HepG2 (cell line): Measurements from ENCODE around the gene BBS1. TPM values are rescaled to one million over a fixed set of nuclear protein-coding genes. Genes with fewer than 3 reads are reported as not detected.

Experiments
- ATAC-seq: fragments of 200-7000 bp; cut with Tn5 transposase; 3 replicates; pipeline ENCODE4 v1.9.1; 2020; ENCODE audit warnings: mild to moderate bottlenecking, moderate library complexity
- BruUV-seq: library from RNA; stranded (reverse); fragments of 400-500 nt; replicated peaks from 2 replicates; lab custom pipeline; 2021; lab: Mats Ljungman, UMichigan
- CTCF ChIA-PET: fragments of 300-600 bp; formaldehyde crosslinking; extraction: SDS; loops from one replicate; lab custom pipeline; 2021; ENCODE audit warnings: low total read pairs, inconsistent platforms, low intra/inter-chr PET ratio; lab: Yijun Ruan, JAX
- POLR2A ChIA-PET: fragments of 350-600 bp; sonication (Branson Sonifier 250); formaldehyde crosslinking; loops from one replicate; lab custom pipeline; 2020; ENCODE audit warnings: antibody characterized with exemption, inconsistent platforms; lab: Yijun Ruan, JAX
- DNase-seq: peaks from one replicate; pipeline ENCODE4 v3.0.0-alpha.2; 2015; ENCODE audit warnings: low spot score
- FAIRE-seq: peaks from 3 replicates; lab custom pipeline; 2011; peaks lifted over from hg19 to GRCh38; lab: Jason Lieb, UNC
- H2AFZ ChIP-seq: one replicate; pipeline ENCODE4 v1.6.1; 2011; ENCODE audit warnings: low read length, inconsistent platforms
- H3K27ac ChIP-seq: fragments of 300-600 bp; 3 replicates; pipeline ENCODE4 v1.8.0; 2011; ENCODE audit warnings: mixed run types, mild to moderate bottlenecking, mixed read lengths, low read length, inconsistent platforms; ENCODE audit not compliant: insufficient read depth; ENCODE audit errors: extremely low read length
- H3K27me3 ChIP-seq, 2 experiments: fragments of 200-600 bp in 1 of 2; 2 replicates in 1 of 2; 3 replicates in 1 of 2; pipeline versions ENCODE4 v1.6.0 to v1.8.0; 2011; ENCODE audit warnings: low read length in 2 of 2, mild to moderate bottlenecking in 2 of 2, moderate library complexity in 2 of 2, inconsistent platforms in 1 of 2; ENCODE audit not compliant: insufficient read depth in 2 of 2, control insufficient read depth in 1 of 2
- H3K36me3 ChIP-seq, 2 experiments: fragments of 200-600 bp in 1 of 2; replicated peaks in 1 of 2; 2 replicates in 1 of 2; 3 replicates in 1 of 2; pipeline versions ENCODE4 v1.5.1 to v1.8.0; 2011; ENCODE audit warnings: low read length in 2 of 2, inconsistent platforms in 1 of 2; ENCODE audit not compliant: insufficient read depth in 2 of 2, control insufficient read depth in 1 of 2
- H3K4me1 ChIP-seq: 2 replicates; pipeline ENCODE4 v1.5.1; 2012; ENCODE audit warnings: low read length, inconsistent platforms; ENCODE audit not compliant: insufficient read depth
- H3K4me2 ChIP-seq: 2 replicates; pipeline ENCODE4 v1.6.0; 2011; ENCODE audit warnings: low read depth, low read length, inconsistent platforms
- H3K4me3 ChIP-seq, 3 experiments: fragments of 200-600 bp in 1 of 3; sonication (generic), shearing (Covaris generic) in 1 of 3; replicated peaks in 1 of 3; 2 replicates each; pipeline ENCODE4 v1.5.1; 2011 to 2016; ENCODE audit warnings: low read length in 3 of 3, inconsistent platforms in 2 of 3, low read depth in 2 of 3, mild to moderate bottlenecking in 2 of 3, control low read depth in 1 of 3, mixed read lengths in 1 of 3; ENCODE audit not compliant: insufficient read depth in 1 of 3
- H3K79me2 ChIP-seq: one replicate; pipeline ENCODE4 v1.6.1; 2011; ENCODE audit warnings: low read length, inconsistent platforms; ENCODE audit not compliant: insufficient read depth
- H3K9ac ChIP-seq: 2 replicates; pipeline ENCODE4 v1.6.0; 2011; ENCODE audit warnings: mild to moderate bottlenecking, low read depth, low read length, inconsistent platforms; ENCODE audit not compliant: insufficient read depth
- H3K9me3 ChIP-seq: 2 replicates; pipeline ENCODE4 v1.5.1; 2012; ENCODE audit warnings: mild to moderate bottlenecking, low read length
- H4K20me1 ChIP-seq: 2 replicates; pipeline ENCODE4 v1.6.0; 2011; ENCODE audit warnings: inconsistent platforms, mild to moderate bottlenecking, low read length, moderate library complexity; ENCODE audit not compliant: insufficient read depth
- AGO1 ChIP-seq: fragments of 200-400 bp; formaldehyde crosslinking; IDR thresholded peaks from 2 replicates; pipeline ENCODE4 v1.6.1; 2017; ENCODE audit warnings: mild to moderate bottlenecking, low read depth, low read length, moderate library complexity; ENCODE audit not compliant: poor library complexity, severe bottlenecking
- AGO2 ChIP-seq: fragments of 200-400 bp; formaldehyde crosslinking; optimal IDR thresholded peaks from 2 replicates; pipeline ENCODE3; 2017; ENCODE audit warnings: mild to moderate bottlenecking, low read depth, low read length, moderate library complexity
- ELF3 ChIP-seq: IDR thresholded peaks from 2 replicates; pipeline ENCODE4 v1.6.1; 2016; ENCODE audit warnings: missing genetic modification reagents, missing compliant biosample characterization
- IRX3 ChIP-seq: sonication (generic); formaldehyde crosslinking; IDR thresholded peaks from 2 replicates; pipeline ENCODE4 v1.8.1; 2023; ENCODE audit warnings: mild to moderate bottlenecking, low read depth, missing genetic modification reagents, borderline replicate concordance
- KLF16 ChIP-seq, 2 experiments: sonication (generic) in 1 of 2; formaldehyde crosslinking in 1 of 2; IDR thresholded peaks; 2 replicates each; pipeline versions ENCODE4 v1.6.1 to v1.8.0; 2016 to 2023; ENCODE audit warnings: missing genetic modification reagents in 2 of 2, missing compliant biosample characterization in 1 of 2
- NR0B2 ChIP-seq: sonication (generic); formaldehyde crosslinking; IDR thresholded peaks from 2 replicates; pipeline ENCODE4 v1.4.0; 2020; ENCODE audit warnings: mild to moderate bottlenecking, missing genetic modification reagents
- POLR2A ChIP-seq, 2 experiments: IDR thresholded peaks; 2 replicates each; pipeline ENCODE4 v1.6.1; 2011; ENCODE audit warnings: low read depth in 2 of 2, low read length in 2 of 2, mild to moderate bottlenecking in 1 of 2, moderate library complexity in 1 of 2; ENCODE audit not compliant: insufficient read depth in 1 of 2
- POLR2G ChIP-seq: fragments of 200-400 bp; formaldehyde crosslinking; IDR thresholded peaks from 2 replicates; pipeline ENCODE4 v1.6.1; 2018; ENCODE audit warnings: mild to moderate bottlenecking, low read depth, low read length, moderate library complexity
- SRSF9 ChIP-seq: fragments of 200-400 bp; formaldehyde crosslinking; IDR thresholded peaks from 2 replicates; pipeline ENCODE4 v1.6.1; 2018; ENCODE audit warnings: borderline replicate concordance, mild to moderate bottlenecking, low read depth, low read length; ENCODE audit not compliant: insufficient read depth, poor library complexity, severe bottlenecking
- ZC3H13 ChIP-seq: sonication (generic); formaldehyde crosslinking; IDR thresholded peaks from 2 replicates; pipeline ENCODE4 v1.8.1; 2023; ENCODE audit warnings: mild to moderate bottlenecking, missing genetic modification reagents, moderate library complexity
- ZFP90 ChIP-seq: sonication (generic); formaldehyde crosslinking; IDR thresholded peaks from 2 replicates; pipeline ENCODE4 v1.8.0; 2022; ENCODE audit warnings: missing genetic modification reagents, mild to moderate bottlenecking, inconsistent platforms, borderline replicate concordance
- ZNF337 ChIP-seq: sonication (generic); formaldehyde crosslinking; IDR thresholded peaks from 2 replicates; pipeline ENCODE4 v1.5.1; 2020; ENCODE audit warnings: missing genetic modification reagents, low read depth, mild to moderate bottlenecking, borderline replicate concordance
- ZNF614 ChIP-seq: IDR thresholded peaks from 2 replicates; pipeline ENCODE4 v1.6.1; 2018; ENCODE audit warnings: missing biosample characterization, missing genetic modification reagents, inconsistent platforms, borderline replicate concordance
- ZNF878 ChIP-seq: sonication (generic); formaldehyde crosslinking; IDR thresholded peaks from 2 replicates; pipeline ENCODE4 v1.8.1; 2023; ENCODE audit warnings: mild to moderate bottlenecking, missing genetic modification reagents, moderate library complexity
- WGBS: methylation state at CpG from one replicate; pipeline ENCODE4 v1.1.6; 2017; ENCODE audit warnings: low lambda C conversion rate; 5-methylcytosine and 5-hydroxymethylcytosine counted together
- in situ Hi-C: cut with HindIII; loops from 2 replicates; pipeline ENCODE4 v1.10.0; 2017; ENCODE audit warnings: low pct_unique_long_range_greater_than_20kb; ENCODE audit not compliant: extremely low pct_ligation_motif_present
- intact Hi-C: fragments of 100-400 bp; cut with micrococcal nuclease; formaldehyde crosslinking; loops from one replicate; pipeline ENCODE4 v1.10.0; 2022; ENCODE audit not compliant: unreplicated experiment
- polyA plus RNA-seq, 8 experiments: library from polyadenylated mRNA; depleted of rRNA in 3 of 8; stranded (reverse) in 7 of 8; unstranded in 1 of 8; fragments of >200 nt; fragmentation: Illumina TruSeq in 4 of 8; extraction: Trizol in 4 of 8; gene quantifications; 2 replicates each; pipeline versions ENCODE4 v1.2.1 to v1.2.3, GENCODE V29; 2011 to 2016; ENCODE audit warnings: low read depth in 4 of 8, missing spikeins in 1 of 8, mixed read lengths in 1 of 8; ENCODE audit not compliant: insufficient read depth in 1 of 8
- total RNA-seq, 5 experiments: library from RNA; depleted of rRNA; stranded (reverse); fragments of >200 nt; fragmentation: Illumina TruSeq; extraction: Trizol; gene quantifications; 2 replicates each; pipeline ENCODE4 v1.2.3, GENCODE V29; 2016; ENCODE audit warnings: low read depth in 1 of 5

Gene BBS1
- total and polyA plus RNA-seq, 2 of the 13 experiments (the other 11 are each of a cell fraction or from before 2014, with no cell fraction given) = 11.7 to 14.1 TPM

DNA sequence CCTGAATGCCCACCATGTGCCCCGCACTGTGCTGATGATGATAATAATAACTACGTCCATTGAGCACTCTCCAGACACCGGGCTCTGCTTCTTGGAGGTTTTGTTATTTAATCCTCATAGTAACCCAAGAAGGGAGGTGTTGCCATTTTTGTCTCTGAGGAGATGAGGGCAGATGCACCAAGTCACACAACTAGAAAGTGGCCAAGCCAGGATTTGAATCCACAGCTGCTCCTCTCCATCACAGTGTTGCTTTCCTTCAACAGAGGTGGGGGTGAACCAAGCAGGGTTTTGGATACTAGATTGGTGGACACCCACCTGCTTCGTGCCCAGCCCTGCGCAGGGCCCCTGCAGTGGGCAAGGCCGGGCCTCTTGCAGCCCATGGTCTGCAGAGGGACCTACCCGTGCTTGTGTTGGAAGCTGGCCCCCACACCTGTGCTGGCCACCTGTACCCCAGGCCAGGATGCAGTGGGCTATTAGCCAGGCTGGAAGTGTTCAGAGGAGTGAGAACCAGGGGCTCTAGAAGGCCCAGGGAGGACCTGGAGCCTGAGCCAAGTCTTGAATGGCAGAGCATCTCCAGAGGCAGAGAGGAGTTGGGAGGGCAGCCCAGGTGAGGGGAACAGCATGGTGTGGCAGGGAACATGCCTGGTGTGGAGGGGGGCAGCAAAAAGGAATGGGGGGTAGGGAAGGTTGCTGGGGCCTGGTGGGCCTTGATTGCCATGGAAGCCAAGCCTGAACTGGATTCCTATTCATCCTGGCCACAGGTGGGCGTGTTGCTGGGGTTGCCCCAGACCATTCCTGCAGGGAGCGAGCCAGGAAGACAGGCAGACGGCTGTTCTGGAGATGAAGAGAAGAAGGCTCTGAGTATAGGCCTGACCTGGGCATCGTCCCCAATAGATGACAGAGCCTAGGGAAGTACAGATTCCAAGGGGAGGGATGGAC is 32.9 kb upstream of the BBS1 start:
- CTCF ChIA-PET = interaction anchor here (1.3 to 2.8 kb wide), 2 partner anchors 69 kb away, joined by 7 to 28 read pairs; no protein-coding TSS in a partner anchor
- DNase-seq (no peak), FAIRE-seq (no peak)

More for the DNA sequence above, 32.9 kb upstream of the BBS1 start:
- POLR2A ChIA-PET = interaction anchor here (1.6 kb wide), 1 partner anchor 11 kb away, joined by 4 read pairs; the partner anchor contains the start of gene PELI3
- BruUV-seq = no TSS peak
- H3K9me3 ChIP-seq = no peaks in the 10 kb centered on the region
- H3K4me1 ChIP-seq = peaks cover 31% of the 10 kb centered on the region
- no peak overlapping the region for H2AFZ ChIP-seq
- H3K4me3 ChIP-seq = no peak overlapping the region
- in situ Hi-C loops = no loop called here
- H3K4me2 ChIP-seq = no peak overlapping the region
- H3K36me3 ChIP-seq = peaks cover 0 to 2% of the 10 kb centered on the region in 2 experiments; a peak in 3 of 5 replicates
- H4K20me1 ChIP-seq = no peaks in the 10 kb centered on the region; the same call in 1 of the 2 replicates
- H3K79me2 ChIP-seq = peaks cover 2% of the 10 kb centered on the region
- H3K27me3 ChIP-seq = no peaks in the 10 kb centered on the region
- TF ChIP-seq ZFP90 = no peak
- TF ChIP-seq ZNF878 = no peak
- no peak for TF ChIP-seq ELF3
- TF ChIP-seq POLR2G = no peak
- 0 out of 4 replicates have a peak, but pooled peaks of 1 of the 2 experiments have one; percentile 15 for TF ChIP-seq POLR2A (IDR thresholded peaks at IDR 0.05; ENCODE audit: insufficient read depth in 1 of 2, low read depth in 2 of 2, low read length in 2 of 2)
- TF ChIP-seq KLF16 (CRISPR knock-in tag; IDR thresholded peaks at IDR 0.05) = no peak
- TF ChIP-seq IRX3 (CRISPR knock-in tag) = no peak
- TF ChIP-seq AGO1 = peak; percentile 33
- TF ChIP-seq NR0B2 (CRISPR knock-in tag) = no peak
- TF ChIP-seq SRSF9 = no peak
- no peak for TF ChIP-seq ZNF337 (CRISPR knock-in tag)
- no peak for TF ChIP-seq ZNF614 (CRISPR knock-in tag)
- 0 out of 2 replicates have a peak, but pooled peaks have one; percentile 9 for TF ChIP-seq ZC3H13
- peak; percentile 65 for TF ChIP-seq AGO2
- TF ChIP-seq, all 625 proteins: peak for 4
- ATAC-seq = no peak
- 97% methylated on average over 7 of the region's 11 CpGs for WGBS
- intact Hi-C loops = no loop called here
- no peak overlapping the region for H3K27ac ChIP-seq
- no peak overlapping the region for H3K9ac ChIP-seq
